ENCODE data around the gene GPR132.
A peak's percentile ranks its signal among the peaks of the same experiment; 100 is the strongest.

DNA sequence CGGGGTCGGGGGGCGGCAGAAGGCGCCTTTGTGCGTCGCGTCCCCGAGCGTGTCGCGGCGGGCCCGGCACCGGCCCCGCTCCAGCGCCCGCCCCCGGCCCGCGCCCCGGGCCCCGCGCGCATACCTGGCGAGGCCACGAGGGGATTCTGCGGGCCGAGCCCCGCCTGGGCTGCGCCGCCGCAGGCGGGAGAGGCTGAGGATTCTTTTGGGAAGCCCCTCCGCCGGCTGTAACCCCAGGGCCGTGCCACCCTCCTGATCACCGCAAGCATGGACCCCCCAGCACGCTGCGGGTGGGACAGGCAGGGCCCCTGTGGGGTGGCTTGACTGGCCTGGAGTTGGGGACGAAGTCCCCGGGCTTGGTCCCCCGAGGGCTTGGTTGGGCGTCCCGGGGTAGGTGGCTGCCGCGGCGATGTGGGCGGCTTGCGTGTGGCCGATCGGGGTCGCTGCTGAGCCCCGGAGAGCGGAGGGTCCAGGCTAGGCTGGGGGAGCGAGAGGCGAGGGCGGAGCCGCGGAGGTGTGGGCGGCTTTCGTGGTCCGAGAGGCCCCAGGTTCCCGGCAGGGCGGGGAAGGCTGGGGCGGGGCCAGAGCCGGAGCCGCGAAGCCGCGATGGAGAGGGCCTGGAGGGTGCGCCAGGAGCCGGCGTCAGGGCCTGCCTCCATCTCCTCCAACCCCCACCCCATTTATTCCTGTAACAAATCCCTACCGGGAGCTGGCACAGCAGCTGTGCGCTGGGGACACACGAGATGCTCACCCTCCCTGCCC lies 28.4 kb upstream of the GPR132 start:
- TF ChIP-seq, protein P1, sequence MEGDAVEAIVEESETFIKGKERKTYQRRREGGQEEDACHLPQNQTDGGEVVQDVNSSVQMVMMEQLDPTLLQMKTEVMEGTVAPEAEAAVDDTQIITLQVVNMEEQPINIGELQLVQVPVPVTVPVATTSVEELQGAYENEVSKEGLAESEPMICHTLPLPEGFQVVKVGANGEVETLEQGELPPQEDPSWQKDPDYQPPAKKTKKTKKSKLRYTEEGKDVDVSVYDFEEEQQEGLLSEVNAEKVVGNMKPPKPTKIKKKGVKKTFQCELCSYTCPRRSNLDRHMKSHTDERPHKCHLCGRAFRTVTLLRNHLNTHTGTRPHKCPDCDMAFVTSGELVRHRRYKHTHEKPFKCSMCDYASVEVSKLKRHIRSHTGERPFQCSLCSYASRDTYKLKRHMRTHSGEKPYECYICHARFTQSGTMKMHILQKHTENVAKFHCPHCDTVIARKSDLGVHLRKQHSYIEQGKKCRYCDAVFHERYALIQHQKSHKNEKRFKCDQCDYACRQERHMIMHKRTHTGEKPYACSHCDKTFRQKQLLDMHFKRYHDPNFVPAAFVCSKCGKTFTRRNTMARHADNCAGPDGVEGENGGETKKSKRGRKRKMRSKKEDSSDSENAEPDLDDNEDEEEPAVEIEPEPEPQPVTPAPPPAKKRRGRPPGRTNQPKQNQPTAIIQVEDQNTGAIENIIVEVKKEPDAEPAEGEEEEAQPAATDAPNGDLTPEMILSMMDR (IDR thresholded peaks at IDR 0.05), result peak in 1 of 3 experiments; percentile 23
- TF ChIP-seq POLR2AphosphoS5 (IDR thresholded peaks at IDR 0.05; ENCODE audit: insufficient read depth in 1 of 2, low read depth in 1 of 2), result peak in 1 of 2 donors; percentile 68
- TF ChIP-seq POLR2A (IDR thresholded peaks at IDR 0.05), result peak in 1 of 2 donors; percentile 16

All from vagina (tissue), 2 donors.